GM12891 (cell line): Measurements from ENCODE around the gene OPCML.

Experiments used
- DNase-seq: peaks from one replicate; pipeline ENCODE4 v3.0.0; 2011; ENCODE audit warnings: low spot score; ENCODE audit not compliant: insufficient read length
- FAIRE-seq: peaks from 2 replicates; lab custom pipeline; 2011; peaks lifted over from hg19 to GRCh38; lab: Jason Lieb, UNC
- PAX5 ChIP-seq: IDR thresholded peaks from 2 replicates; pipeline ENCODE4 v1.6.1; 2011; ENCODE audit warnings: low read length, moderate library complexity, mild to moderate bottlenecking; ENCODE audit not compliant: insufficient read depth, severe bottlenecking
- POLR2A ChIP-seq: IDR thresholded peaks from 2 replicates; pipeline ENCODE4 v1.6.1; 2011; ENCODE audit warnings: low read depth, low read length, control low read depth
- POLR2AphosphoS5 ChIP-seq: IDR thresholded peaks from 2 replicates; pipeline ENCODE4 v1.6.1; 2011; ENCODE audit warnings: low read depth, low read length, control low read depth
- POU2F2 ChIP-seq: IDR thresholded peaks from 2 replicates; pipeline ENCODE4 v1.6.1; 2011; ENCODE audit warnings: low read depth, mild to moderate bottlenecking, control low read depth, low read length, moderate library complexity
- SPI1 ChIP-seq: IDR thresholded peaks from 2 replicates; pipeline ENCODE4 v1.6.1; 2011; ENCODE audit warnings: low read depth, low read length, control low read depth
- TAF1 ChIP-seq: IDR thresholded peaks from 2 replicates; pipeline ENCODE4 v1.6.1; 2011; ENCODE audit warnings: low read depth, low read length, control low read depth

OPCML gene

DNA sequence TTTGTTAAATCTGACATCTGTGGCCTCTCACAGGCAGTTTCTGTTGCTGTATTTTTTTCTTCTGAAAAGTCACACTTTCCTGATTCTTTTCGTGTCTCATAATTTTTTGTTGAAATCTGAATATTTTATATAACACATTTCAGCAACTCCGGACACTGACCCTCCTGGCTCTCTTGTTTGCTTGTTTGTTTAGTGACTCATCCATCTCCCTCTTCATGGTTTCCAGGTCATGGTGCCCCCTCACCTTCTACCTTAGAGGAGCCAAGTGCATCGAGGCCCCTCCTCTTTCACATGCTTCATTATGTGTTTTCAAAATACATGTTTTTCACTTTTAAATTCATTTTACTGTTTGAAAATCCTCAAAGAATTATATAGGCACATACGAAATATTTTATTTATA is 562.4 kb downstream of the OPCML start:
- DNase-seq, result no peak
- no peak for FAIRE-seq
- TF ChIP-seq SPI1 (no peak), POLR2A (no peak), PAX5 (no peak), POLR2AphosphoS5 (no peak), POU2F2 (no peak), TAF1 (no peak)

DNA sequence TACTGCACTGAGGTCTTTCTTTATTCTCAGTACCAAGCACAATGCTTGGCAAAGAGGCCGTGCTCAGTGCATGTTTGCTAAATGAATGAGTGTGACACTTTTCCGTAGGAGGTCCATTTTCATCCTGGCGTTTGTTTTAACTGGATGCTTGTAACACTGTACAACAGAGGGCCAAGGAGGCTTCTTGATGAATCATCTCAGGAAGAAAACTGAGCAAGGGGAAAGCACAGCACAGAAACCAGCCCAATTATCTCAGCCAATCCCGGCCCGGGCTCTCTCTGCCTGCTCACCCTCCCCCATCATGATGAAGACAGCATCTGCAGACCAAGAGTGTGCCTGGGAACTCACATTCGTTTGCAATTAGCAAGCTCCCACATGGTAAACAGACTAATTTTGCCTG is 570.3 kb downstream of the OPCML start:
- no peak for DNase-seq

DNA sequence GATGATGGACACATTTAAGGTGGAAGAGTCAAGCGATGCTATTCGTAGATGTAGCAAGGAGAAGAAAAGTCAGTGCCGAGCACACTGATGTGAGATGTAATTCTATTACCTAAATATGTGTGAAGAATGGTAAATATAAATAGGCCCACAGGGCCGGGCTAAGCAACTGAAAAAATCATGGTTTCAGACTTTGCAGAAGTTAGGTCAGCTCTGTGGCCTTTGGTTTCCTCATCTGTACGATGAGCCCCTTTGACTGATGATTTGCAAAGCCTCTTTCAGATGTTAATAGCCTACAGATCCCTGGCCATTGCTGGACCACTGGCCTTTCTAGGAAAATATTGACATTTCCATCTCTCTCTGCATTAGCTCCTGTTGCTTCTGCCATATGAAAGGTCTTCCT is 570.8 kb downstream of the OPCML start:
- TF ChIP-seq POLR2AphosphoS5, result no peak
- TF ChIP-seq POU2F2, result no peak
- TF ChIP-seq SPI1, result no peak
- no peak for TF ChIP-seq POLR2A
- TF ChIP-seq TAF1, result no peak
- TF ChIP-seq PAX5, result no peak
- DNase-seq, result no peak
- FAIRE-seq, result no peak

More for the DNA sequence above, 570.3 kb downstream of the OPCML start:
- TF ChIP-seq PAX5, result no peak
- no peak for TF ChIP-seq POLR2AphosphoS5
- TF ChIP-seq POU2F2, result no peak
- no peak for TF ChIP-seq TAF1
- TF ChIP-seq POLR2A, result no peak
- no peak for TF ChIP-seq SPI1
- no peak for FAIRE-seq

DNA sequence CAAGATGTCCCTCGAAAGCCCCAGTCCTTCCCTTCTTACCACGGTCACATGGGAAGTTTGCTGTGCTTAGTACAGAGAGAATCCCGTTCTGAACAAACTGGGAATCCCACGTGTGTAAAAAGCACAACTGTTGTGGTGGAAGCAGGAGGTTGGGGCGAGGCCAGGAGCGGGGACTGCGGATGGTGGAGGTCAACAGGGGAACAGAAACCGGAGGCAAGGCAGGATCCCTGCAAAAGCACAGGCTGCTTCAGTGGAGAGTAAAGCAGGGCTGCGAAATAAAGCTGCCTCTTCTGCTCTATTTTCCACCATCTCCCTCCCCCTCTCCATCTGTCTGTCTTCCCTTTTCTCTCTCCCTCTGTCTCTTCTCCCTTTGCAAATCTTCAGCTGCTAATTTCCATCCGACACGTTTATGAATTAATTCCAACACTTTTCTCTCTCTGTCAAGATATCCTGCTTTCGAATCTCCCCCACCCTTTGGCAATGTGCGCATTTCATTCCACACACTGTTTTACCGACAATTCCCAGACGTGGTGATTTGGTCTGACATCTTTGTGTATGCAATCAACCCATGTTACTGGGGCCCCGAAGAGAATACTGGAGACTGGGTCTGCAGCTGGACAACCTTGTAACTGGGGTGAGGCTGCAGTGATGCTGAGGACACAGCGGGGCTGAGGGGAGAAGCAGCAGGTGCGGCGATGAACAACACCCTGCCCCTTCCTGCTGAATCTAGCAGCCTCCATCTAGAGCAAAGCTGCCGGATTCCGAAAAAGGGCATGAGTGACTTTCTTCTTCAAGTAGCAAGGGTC is 571.8 kb downstream of the OPCML start:
- DNase-seq (no peak), FAIRE-seq (no peak)

DNA sequence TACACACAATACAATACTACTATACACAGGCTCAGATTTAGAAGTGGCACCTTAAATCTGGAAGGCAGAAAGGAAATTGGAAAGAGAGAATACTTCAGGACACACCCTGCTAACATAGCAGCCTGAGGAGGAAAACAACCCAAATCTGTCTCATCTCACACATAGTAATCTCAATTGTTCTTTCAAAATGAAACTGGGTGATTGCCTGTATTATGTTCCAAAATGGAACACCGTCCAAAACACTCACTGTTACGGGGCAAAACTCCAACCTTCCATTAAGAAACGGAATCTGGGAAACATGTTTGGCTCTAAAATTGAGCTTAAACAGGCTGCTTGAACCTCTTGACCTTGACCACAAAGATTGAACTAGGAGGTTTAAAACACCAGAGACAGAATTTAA is 572.6 kb downstream of the OPCML start:
- TF ChIP-seq POU2F2 (no peak), POLR2A (no peak), TAF1 (no peak), SPI1 (no peak), POLR2AphosphoS5 (no peak), PAX5 (no peak)
- no peak for DNase-seq
- FAIRE-seq, result no peak

More for the DNA sequence above, 571.8 kb downstream of the OPCML start:
- TF ChIP-seq POU2F2 (no peak), TAF1 (no peak), POLR2A (no peak), POLR2AphosphoS5 (no peak), PAX5 (no peak), SPI1 (no peak)

DNA sequence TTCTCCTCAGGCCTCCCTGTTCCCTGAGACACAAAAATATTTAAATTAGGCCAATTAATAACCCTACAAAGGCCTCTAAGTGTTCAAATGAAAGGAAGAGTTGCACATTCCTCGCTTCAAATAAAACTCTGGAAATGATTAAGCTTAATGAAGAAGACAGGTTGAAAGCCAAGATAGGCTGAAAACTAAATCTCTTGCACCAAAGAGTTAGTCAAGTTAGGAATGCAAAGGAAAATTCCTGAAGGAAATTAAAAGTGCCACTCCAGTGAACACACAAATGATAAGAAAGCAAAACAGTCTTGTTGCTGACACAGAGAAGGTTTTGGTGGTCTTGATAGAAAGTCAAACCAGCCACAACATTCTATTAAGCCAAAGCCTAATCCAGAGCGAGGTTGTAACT is 574.4 kb downstream of the OPCML start:
- DNase-seq (no peak), FAIRE-seq (no peak)
- TF ChIP-seq POLR2A (no peak), SPI1 (no peak), POLR2AphosphoS5 (no peak), POU2F2 (no peak), PAX5 (no peak), TAF1 (no peak)

DNA sequence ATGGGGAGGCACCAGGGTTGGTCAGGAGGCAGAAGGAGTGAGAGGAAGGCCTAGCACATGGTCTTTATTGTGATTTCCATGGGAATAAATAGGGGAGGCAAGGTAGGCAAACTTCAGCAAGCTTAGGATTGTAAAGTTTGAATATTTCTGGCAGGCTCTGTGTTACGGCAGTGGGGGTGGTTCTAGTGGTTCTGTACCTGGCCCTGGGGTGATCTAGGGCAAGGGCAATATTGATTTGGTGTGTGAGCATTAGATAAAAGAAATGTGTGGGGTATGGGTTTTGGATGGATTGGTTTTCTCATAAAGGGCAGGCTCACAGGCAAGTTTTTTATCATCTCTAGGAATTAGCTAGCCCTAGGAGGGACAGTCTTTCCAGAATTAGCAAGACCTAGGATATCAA is 584.0 kb downstream of the OPCML start:
- FAIRE-seq, result no peak
- no peak for DNase-seq
- TF ChIP-seq POLR2AphosphoS5 (no peak), SPI1 (no peak), PAX5 (no peak), POU2F2 (no peak), POLR2A (no peak), TAF1 (no peak)

DNA sequence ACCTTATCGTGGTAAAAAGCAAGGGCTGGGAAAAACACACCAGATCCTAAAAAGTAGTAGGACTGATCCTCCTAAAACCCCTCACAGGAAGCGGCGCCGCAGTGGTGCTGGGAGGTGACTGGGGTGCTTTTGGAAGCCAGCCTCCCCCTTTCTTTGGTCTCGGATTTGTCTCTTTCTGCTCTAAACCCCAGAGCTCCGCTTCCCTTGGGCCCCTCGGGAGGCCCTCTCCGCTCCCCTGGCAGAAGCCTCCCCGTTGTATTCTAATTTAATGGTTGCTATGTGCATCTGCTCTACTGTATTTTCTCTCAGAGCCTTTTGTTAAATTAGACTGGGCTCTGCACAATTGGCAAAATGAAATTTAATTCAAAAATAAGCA is 587.7 kb downstream of the OPCML start:
- no peak for TF ChIP-seq POU2F2
- no peak for TF ChIP-seq POLR2A
- no peak for TF ChIP-seq TAF1
- no peak for TF ChIP-seq SPI1
- TF ChIP-seq POLR2AphosphoS5, result no peak
- TF ChIP-seq PAX5, result no peak
- FAIRE-seq, result no peak
- no peak for DNase-seq

DNA sequence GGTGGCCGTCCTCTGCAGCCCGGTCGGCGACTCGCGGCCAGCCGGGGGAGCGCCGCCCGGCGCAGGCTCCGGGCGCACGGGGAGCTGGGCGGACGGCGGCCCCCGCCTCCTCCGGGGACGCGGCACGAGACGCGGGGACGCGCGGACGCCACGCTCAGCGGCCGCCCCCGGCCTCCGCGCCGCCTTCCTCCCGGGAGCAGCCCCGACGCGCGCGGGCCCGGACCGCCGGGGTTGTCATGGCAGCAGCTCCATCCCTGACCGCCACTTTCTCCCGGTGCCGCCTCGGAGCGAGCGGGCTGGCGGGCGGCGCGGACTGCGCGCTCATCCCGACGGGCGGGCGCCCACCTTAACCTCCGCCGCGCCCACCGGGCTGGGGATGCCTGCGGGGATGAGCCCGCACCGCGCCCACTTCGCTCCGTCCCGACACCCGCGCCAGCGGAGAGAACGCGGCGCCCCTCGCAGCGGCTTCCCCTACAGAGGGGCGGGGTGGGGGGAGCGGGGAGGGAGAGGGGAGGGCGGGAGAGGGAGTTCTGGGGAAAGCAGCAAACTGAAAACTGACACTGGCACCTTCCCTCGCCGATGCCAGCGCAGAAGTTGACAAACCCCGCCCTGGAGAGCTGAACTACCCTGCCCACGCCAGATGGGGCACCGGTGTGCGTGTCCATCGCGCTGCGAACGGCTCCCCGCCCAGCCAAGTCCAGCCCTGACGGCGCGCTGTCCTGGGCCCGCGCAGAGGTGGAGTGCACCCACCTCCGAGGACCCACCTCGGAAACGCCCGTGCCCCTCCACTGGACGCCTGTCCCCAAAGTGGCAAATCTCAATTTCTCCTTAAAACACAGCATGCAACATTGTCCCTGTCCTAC is 588.4 kb downstream of the OPCML start:
- DNase-seq (no peak), FAIRE-seq (no peak)
- TF ChIP-seq POLR2AphosphoS5, result no peak
- TF ChIP-seq POU2F2, result no peak
